GM19397 (cell line): Measurements from ENCODE around the gene EMC8.
"Not testable (repeated sequence)": the region's sequence is repeated elsewhere in the genome, so short reads cannot be mapped to it uniquely, and the experiment has no call there.

Source experiments
- ATAC-seq: cut with Tn5 transposase; IDR thresholded peaks from one replicate; pipeline ENCODE4 v1.9.1; 2021; ENCODE audit warnings: mild to moderate bottlenecking, moderate library complexity; ENCODE audit not compliant: unreplicated experiment

The EMC8 gene

DNA sequence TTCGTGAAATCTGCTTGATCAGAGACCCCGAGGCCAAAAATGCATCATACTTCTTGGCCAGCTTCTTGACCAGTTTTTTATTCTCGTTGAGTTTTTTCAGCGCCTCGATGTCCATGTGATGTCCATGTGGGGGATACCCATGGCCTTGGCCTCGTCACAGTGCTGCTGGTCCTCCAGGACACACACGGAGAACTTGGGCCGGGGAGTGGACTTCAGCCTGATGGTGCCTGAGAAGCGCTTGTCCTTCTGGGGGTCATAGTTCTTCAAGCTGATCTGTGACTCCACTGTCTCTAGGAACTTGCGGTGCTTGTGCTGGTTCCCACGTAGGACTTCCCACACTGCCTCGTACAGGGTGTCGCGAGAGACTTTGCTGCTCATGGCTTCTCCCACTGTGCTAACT lies 16.8 kb upstream of the EMC8 start:
- ATAC-seq: no peak

DNA sequence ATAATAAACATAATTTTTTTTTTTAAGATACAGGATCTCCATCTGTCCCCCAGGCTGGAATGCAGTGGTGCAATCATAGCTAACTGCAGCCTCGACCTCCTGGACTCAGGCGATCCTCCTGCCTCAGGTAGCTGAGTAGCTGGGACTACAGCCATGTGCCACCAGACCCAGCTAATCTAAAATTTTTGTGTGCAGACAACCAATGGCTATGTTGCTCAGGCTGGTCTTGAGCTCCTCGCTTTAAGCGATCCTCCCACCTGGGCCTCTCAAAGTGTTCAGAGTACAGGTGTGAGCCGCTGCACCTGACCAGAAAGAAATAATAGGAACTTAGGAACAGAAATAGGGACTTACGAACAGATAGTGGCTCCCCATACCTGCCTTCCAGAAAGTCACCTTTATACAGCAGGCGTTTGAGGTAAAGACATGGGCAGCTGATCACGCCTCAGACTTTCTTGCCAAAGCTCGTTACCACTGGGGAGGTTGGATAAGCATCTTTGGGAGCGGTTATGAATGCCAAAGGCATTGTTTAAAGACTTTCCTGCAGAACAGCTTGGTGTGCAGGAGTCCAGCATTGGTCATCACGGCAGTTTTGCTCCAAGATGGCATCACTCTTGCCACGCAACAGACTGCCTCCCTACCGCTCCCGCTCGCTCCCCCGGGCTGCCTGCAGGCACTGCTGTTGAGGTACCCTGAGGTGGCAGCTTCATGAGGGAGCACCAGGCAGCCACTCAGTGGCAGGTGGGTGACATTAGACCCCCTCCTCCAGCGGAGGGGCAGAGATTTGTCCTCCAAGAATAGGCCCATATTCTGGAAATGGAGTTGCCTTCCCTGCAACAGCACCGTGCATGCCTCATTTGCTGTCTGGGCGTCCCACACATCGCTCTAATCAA lies 13.7 kb upstream of the EMC8 start:
- no peak for ATAC-seq

DNA sequence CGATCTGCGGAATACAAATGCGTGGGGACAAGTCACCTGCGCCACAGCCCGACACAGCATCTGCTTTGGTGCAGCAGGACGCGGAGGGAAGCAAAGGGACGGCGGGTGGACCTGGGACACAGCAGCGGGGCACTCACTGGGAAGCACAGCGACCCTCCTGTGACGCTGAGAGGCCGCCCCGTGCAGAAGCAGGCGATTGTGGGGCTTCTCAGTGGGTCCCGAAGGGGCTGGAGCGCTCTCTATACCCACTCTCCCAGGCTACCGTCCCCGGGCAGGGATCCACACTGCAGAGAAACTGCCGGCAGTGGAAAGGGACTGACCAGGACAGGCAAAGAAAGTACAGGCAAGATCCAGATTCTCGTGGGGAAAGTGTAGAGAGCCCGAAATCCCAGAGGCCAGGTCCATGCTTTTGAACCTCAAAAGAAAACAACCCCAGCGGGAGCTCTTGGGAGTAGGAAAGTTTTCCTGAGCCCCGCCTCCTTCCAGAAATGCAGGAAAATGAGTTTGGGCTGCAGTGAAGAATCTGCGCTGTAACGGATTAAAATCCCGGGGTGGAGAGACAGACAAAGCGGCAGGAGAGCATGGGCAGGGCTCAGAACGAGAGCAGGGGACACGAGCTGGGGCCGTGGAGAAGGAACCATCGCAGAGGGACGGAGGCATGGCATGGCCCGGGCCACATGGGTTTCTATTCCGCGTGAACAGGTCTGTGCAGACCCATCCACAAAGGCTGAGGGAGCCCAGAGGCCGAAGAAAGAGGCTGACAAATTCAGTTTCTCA lies 12.9 kb upstream of the EMC8 start:
- no peak for ATAC-seq

DNA sequence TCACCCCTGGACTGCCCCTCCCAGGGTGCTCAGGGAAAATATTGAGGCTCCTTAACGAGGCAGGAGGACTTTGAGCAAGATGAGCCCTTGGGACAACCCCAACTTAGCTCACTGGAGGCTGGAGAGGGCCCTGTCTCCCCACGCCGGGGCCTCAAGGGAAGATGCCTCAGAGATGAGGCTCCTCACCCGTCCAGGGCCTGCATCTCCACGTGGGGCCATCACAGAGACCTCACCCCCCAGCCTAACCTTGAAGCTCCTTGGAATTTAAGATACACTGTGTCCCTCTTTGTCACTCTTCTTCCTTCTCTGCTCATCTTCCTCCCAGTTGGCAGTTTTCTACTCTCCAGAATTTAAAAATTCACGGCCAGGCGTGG lies 11.4 kb upstream of the EMC8 start:
- no peak for ATAC-seq

DNA sequence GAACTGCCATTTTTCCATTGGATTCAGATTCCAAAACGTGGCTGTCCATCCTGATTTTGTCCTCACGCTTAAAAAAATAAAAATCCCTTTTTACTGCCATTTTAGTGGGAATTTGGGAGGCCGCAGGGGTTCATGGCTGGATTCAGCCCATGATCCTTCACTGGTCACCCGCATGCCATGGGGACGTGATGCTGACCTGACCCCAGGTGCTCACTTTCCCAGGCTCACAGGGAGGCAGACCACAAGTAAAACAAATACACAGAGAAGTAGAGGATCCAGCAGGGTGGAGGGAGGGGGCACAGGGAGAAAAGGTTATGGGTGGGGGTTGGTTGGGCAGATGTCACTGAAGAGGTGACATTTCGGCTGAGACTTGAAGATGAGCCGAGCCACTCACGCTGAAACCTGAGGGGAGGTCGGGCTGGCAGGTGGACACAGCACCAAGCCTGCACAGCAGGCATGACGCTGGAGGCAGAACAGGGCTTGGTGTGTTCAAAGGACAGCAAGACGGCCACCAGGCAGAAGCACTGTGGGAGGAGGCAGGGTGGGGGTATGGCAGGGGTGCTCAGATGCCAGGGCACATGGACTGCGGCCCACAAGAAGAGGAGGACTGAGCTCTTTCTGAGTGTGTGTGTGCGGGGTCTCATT lies 10.9 kb upstream of the EMC8 start:
- ATAC-seq: no peak

DNA sequence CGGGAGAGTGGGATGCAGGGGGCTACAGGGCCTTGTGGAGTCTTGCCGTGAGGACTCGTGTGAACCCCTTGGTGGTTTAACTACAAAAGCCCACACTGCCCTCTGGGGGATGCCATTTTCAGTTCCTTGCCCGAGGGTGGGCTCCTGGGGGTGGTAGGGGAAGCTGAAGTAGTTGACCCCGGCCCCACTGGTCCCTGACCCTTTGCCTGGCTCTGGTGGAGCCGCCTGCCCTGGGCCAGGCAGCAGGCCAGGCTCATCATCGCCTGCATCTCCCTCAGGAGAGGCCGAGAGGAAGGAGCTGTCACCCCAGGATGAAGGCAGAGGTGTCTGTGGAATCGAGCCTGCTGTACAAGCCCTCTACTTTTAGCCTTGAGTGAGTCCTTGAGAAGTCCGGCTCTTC lies 10.3 kb upstream of the EMC8 start:
- ATAC-seq: no peak

DNA sequence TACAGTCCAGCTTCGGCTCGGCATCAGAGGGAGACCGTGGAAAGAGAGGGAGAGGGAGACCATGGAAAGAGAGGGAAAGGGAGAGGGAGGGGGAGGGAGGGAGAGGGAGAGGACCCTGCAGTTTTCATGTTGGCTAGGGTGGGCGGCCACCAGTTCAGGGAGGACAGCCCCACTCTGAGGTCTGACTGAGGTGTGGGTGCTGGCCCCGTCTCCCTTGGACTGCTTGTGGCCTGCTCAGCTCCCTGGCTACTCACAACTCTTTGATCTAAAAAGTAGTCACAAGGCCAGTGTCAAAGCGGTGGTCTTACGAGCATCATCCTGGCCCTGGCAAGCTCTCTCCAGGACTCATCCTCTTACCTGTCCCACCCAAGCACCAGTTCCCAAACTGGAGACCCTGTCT lies 9.6 kb upstream of the EMC8 start:
- ATAC-seq: no peak

DNA sequence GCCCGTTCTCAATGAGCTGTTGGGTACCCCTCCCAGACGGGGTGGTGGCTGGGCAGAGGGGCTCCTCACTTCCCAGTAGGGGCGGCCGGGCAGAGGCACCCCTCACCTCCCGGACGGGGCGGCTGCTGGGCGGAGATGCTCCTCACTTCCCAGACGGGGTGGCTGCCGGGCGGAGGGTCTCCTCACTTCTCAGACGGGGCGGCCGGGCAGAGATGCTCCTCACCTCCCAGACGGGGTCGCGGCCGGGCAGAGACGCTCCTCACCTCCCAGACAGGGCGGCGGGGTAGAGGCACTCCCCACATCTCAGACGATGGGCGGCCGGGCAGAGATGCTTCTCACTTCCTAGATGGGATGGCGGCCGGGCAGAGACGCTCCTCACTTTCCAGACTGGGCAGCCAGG lies 8.8 kb upstream of the EMC8 start:
- ATAC-seq: not testable (repeated sequence)

DNA sequence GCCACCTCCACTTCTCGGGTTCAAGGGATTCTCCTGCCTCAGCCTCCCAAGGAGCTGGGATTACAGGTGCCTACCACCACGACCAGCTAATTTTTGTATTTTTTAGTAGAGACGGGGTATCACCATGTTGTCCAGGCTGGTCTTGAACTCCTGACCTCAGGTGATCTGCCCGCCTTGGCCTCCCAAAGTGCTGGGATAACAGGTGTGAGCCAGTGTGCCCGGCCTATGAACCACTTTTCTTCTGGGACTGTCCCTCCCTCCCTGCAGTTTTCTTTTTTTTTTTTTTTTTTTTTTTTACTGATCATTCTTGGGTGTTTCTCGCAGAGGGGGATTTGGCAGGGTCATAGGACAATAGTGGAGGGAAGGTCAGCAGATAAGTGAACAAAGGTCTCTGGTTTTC lies 8.0 kb upstream of the EMC8 start:
- not testable (repeated sequence) for ATAC-seq

DNA sequence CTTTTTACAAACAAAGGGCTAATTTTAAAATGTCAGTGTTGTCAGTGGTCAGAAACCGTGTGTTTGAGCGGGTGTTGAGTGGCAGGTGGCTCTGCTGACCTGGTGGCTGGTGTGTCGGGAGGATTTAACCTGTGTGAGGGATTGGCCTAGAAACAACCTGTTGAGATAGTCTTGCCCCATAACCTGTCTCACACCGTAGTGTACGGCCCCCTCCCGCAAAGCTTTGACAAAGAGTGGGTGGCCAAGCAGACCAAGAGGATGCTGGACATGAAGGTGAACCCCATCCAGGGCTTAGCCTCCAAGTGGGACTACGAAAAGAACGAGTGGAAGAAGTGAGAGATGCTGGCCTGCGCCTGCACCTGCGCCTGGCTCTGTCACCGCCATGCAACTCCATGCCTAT lies 7.2 kb upstream of the EMC8 start:
- ATAC-seq: no peak

DNA sequence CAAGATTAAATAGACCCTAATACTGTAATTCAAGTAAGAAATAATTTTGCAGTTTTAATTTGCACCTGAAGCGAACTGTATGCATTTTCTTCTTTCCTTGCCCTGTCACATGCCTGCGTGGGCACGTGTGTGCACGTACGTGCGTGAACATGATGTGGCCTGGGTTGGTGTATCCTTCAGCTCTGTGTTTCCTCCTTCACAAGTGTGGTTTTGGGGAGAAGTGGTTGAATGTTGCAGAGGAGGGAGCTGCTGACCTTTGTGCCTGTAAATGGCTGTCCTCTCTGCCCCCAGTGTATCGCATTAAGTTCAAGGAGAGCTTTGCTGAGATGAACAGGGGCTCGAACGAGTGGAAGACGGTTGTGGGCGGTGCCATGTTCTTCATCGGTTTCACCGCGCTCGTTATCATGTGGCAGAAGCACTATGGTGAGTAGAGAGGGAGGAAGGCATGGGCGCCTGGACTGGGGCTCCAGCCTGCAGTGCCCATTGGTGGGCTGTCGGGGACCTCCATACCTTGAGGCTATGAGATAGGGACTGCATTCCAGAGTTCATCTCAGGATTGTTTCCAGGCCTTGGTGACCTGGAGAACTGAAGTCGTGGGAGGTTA lies 6.2 kb upstream of the EMC8 start:
- ATAC-seq: no peak

DNA sequence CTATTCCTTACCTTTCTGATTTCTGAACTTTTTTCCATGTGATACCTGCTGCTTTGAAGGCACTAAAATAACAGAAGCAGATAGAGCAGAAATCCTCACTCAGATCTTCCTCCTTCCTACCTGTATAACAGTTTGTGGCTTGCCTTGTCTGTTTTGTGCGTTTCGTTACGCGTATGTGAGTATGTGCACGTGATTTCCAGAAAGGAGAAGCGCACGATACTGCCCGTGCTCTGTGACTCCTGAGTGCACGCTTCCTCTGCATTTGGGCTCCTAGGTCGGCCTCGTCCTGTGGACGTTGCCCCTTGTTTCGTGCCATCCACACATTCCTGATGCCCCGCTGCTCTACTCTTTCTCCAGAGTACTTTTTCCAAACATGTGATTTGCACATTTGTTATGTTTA lies 4.2 kb upstream of the EMC8 start:
- ATAC-seq: no peak

DNA sequence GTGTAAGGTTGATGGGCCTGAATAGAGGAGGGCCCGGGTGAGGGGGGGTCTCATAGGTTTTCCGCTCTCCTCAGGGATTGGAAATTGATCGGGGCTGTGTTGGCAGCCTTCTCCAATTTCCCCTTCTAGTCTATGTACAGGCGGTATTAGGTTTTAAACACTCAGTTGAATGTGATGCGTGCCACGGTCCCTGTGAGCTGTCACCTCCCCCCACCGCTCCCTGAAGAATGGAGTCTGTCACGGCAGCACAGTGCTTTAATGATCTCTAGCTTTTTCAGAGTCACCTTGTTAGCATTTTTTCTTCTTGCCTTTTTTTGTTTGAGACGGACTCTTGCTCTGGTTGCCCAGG lies 951 bp upstream of the EMC8 start:
- no peak for ATAC-seq

DNA sequence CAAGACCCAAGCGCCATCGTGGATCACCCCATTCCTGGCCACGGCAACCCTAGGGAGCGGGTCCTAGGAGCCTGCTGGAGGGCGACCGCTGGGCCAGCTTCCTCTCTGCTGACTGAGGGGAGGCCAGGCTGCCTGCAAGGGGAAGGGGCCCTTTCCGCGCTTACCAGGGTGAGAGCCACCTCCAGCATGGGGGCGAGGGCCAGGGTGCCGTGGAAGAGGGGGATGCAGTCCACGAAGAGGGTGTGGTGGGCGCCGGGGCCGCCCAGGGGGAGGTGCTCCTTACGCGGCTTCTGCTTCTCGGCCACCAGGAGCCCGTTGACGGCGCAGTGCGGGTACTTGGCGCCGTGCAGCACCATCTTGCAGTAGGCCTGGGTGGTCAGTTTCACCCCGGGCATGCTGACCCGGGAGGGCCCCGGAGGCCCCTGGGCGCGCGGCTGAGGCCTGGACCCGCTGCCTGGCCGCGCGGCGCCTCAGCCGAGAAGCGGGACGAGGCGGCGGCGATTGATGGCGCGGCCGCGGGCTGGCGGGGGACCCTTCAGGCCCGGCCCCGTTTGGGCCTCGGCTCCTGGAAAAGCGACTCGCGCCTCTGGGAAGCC lies 345 bp downstream of the EMC8 start:
- ATAC-seq: peak; percentile 25

DNA sequence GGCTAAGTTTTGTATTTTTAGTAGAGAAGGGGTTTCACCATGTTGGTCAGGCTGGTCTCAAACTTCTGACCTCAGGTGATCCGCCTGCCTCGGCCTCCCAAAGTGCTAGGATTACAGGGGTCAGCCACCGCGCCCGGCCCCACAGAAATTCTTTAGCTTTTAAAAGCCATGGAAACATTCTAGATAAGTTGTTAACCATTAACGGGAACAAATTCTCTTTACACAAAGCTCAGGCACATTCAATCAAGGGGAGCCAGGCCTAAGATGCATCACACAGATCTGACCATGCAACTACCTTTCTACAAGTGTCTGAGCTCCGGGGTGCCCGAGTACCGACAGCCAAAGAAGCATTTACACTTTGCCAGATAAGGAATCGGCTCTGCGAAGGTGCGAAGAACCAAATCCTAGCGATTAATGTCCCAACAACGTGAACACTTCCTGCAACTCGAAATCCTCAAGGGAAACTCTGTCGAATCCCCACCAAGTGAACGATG lies 1.0 kb downstream of the EMC8 start:
- ATAC-seq: no peak

DNA sequence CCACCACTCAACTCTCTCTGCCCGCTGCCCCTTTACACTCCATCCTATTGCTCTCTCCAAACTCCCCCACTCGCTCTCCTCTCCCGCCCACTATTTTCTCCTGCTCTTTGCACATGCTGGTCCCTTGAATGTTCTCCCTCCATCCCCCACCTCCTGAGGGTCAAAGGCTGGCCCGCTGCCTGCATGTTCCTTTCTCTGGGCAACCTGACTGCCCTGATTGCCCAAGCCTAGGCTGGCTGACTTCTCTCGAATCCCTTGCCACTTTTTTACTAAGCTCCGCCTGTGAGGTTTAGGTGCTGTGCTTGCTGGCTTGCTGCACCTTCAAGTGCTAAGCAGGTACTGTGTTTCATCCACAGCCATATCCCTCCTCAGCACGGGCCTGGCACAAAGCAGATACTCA lies 2.7 kb downstream of the EMC8 start:
- ATAC-seq: no peak

DNA sequence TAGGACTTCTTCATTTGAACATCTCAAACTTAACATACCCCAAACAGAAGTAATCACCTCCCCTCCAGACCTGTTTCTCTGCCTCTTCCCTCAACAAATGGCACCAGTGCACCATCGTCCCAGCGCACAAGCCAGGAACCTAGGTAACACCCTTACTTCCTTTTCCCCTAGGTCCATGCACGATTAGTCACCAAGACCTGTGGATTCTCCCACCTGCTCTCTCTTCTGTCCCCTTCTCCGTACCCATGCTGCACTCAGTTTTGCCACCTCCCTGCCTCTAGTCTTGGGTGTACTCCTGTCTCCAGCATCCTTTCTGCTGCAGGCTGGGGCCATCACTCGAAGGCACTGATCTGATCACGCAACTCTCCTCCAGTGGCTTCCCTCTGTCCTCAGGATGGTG lies 3.2 kb downstream of the EMC8 start:
- no peak for ATAC-seq

DNA sequence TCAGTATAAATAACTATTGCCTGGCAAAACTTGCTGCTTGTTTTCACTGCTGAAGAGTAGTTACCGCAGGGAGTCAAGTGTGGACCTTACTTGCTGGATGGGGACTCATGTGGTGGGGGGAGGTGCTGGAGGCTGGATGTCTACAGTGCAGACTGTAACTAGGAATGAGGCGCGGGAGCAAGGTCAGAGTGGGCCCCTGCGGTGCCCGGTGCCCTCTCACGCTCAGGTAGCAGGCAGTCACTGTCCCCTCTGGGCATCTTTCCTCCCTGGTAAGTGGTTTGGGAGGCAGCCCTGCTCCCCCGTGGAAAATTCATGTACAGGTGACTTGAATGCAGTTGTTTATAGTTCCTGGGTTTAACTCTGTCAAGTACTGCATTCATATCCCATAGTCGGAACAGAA lies 4.6 kb downstream of the EMC8 start:
- ATAC-seq: no peak

DNA sequence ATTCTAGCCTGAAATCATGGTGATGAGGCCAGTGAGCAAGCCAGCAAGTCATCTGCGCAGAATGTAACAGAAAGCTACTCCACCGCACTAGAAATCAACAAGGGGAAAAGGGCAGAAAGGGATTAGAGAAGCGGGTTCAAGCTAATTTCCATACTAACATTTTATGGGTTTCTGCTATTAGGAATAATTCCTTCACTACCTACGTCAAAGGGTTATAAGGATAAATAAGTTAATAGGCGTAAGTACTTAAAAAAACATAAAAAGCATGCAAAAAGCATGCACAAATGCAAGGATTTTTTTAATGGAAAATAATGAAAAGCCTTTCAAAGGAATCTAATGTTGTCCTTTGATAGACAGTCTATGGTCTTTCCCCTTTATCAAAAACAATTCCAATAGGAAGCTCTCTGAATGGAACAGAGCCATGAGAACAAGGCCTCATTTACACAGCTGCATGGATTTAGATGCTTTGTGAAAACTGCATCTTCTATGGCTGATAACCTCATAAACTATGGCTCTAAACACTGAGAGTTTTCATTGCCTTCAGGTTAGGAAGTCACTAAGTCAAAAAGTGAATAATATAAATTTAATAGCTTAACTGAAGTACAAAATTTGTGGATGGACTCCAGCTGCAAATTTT lies 5.6 kb downstream of the EMC8 start:
- no peak for ATAC-seq

DNA sequence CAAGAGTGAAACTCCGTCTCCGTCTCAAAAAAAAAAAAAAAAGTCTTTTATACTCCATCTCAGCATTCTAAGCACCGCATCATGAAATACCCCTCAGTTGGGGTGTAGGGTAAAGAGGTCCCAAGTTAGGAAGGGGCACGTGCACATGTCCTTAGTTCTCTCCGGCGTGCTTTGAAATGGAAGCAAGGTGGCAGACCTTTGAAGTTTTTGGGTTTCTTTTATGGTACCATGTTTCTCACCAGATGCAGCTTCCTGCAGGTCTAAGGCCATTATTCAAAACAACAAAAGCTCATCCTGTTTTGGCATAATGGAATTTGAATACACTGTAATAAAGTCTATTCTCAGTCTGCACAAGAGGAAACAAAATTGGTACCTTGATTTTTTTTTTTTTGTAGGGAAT lies 9.6 kb downstream of the EMC8 start:
- no peak for ATAC-seq

DNA sequence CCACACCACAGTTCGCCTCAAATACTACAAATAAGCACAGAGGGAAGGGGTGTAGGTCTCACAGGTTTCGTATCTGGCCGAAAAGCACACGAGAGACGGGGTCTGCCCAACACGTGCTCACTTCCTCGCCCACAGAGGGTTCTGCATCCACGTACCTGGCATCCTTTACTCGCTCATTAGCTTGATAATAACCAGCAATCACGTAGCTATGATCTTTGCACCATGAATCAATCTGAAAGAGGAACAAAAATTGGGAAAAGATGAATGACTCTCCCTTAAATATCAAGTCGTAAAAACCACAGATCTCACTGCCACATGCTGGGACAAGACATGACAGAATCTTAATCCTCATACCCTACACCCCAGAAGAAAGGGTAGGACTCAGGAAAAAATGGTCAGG lies 10.5 kb downstream of the EMC8 start:
- ATAC-seq: no peak
